Caco-2 (cell line): ENCODE measurements around the gene CEACAM19. TPM values are rescaled to one million over a fixed set of nuclear protein-coding genes. Genes with fewer than 3 reads are reported as not detected.

Experiments used
- BruUV-seq: library from RNA; stranded (reverse); fragments of 400-500 nt; replicated peaks from 2 replicates; lab custom pipeline; 2021; lab: Mats Ljungman, UMichigan
- CTCF ChIA-PET: fragments of 300-600 bp; sonication (Branson Sonifier 250); formaldehyde crosslinking; loops from one replicate; lab custom pipeline; 2022; ENCODE audit warnings: antibody characterized with exemption; lab: Charles Lee
- POLR2A ChIA-PET: fragments of 300-600 bp; sonication (Branson Sonifier 250); formaldehyde crosslinking; loops from one replicate; lab custom pipeline; 2022; ENCODE audit warnings: antibody characterized with exemption; lab: Charles Lee
- DNase-seq, 2 experiments: peaks; one replicate each; pipeline versions ENCODE4 v3.0.0 to v3.0.0-alpha.2; 2020 to 2022
- H3K27me3 ChIP-seq: replicated peaks from 2 replicates; pipeline ENCODE4 v1.6.0; 2011; ENCODE audit warnings: low read length; ENCODE audit not compliant: control insufficient read depth, insufficient read depth
- H3K36me3 ChIP-seq: 2 replicates; pipeline ENCODE4 v1.5.1; 2011; ENCODE audit warnings: low read length; ENCODE audit not compliant: control insufficient read depth, insufficient read depth
- H3K4me1 ChIP-seq: fragments of 250-450 bp; sonication (Bioruptor Pico); 2 replicates; pipeline ENCODE4 v1.5.1; 2020; ENCODE audit warnings: mild to moderate bottlenecking
- H3K4me3 ChIP-seq: 2 replicates; pipeline ENCODE4 v1.5.1; 2011; ENCODE audit warnings: low read depth, mild to moderate bottlenecking, control low read depth, low read length
- H3K9me3 ChIP-seq: fragments of 250-450 bp; sonication (Bioruptor Pico); 2 replicates; pipeline ENCODE4 v1.5.1; 2020; ENCODE audit warnings: mild to moderate bottlenecking, moderate library complexity
- H3K27ac Mint-ChIP-seq: one replicate; pipeline ENCODE4 v1.8.0; 2022; ENCODE audit warnings: mixed read lengths; ENCODE audit not compliant: unreplicated experiment
- H3K27me3 Mint-ChIP-seq: one replicate; pipeline ENCODE4 v1.8.0; 2022; ENCODE audit warnings: mixed read lengths; ENCODE audit not compliant: insufficient read depth, unreplicated experiment
- H3K36me3 Mint-ChIP-seq: one replicate; pipeline ENCODE4 v1.8.0; 2022; ENCODE audit warnings: mild to moderate bottlenecking, mixed read lengths; ENCODE audit not compliant: insufficient read depth, unreplicated experiment
- H3K4me1 Mint-ChIP-seq: one replicate; pipeline ENCODE4 v1.8.0; 2022; ENCODE audit warnings: low read depth, mixed read lengths; ENCODE audit not compliant: unreplicated experiment
- H3K4me3 Mint-ChIP-seq: one replicate; pipeline ENCODE4 v1.8.0; 2022; ENCODE audit warnings: mild to moderate bottlenecking, moderate library complexity, mixed read lengths; ENCODE audit not compliant: unreplicated experiment
- H3K9me3 Mint-ChIP-seq: one replicate; pipeline ENCODE4 v1.8.0; 2022; ENCODE audit warnings: mixed read lengths; ENCODE audit not compliant: unreplicated experiment
- intact Hi-C: fragments of 100-400 bp; cut with micrococcal nuclease; formaldehyde crosslinking; loops from one replicate; pipeline ENCODE4 v1.10.0; 2022; ENCODE audit not compliant: unreplicated experiment
- total RNA-seq: library from RNA; stranded (reverse); gene quantifications from 2 replicates; pipeline ENCODE4 v1.2.3, GENCODE V29; 2022
- TF ChIP-seq, protein P1 (sequence below), 2 experiments: fragments of 200-600 bp in 1 of 2; IDR thresholded peaks; 1 replicate in 1 of 2; 2 replicates in 1 of 2; pipeline versions ENCODE4 v1.5.1 to v1.8.0; 2011 to 2022; ENCODE audit warnings: antibody characterized with exemption in 1 of 2, control low read depth in 1 of 2, inconsistent platforms in 1 of 2, low read depth in 1 of 2, low read length in 1 of 2, mild to moderate bottlenecking in 1 of 2, moderate library complexity in 1 of 2; ENCODE audit not compliant: insufficient read depth in 1 of 2, severe bottlenecking in 1 of 2, unreplicated experiment in 1 of 2

The CEACAM19 gene
- total RNA-seq, 1 experiment from 2014 or later: 2.9 TPM

DNA sequence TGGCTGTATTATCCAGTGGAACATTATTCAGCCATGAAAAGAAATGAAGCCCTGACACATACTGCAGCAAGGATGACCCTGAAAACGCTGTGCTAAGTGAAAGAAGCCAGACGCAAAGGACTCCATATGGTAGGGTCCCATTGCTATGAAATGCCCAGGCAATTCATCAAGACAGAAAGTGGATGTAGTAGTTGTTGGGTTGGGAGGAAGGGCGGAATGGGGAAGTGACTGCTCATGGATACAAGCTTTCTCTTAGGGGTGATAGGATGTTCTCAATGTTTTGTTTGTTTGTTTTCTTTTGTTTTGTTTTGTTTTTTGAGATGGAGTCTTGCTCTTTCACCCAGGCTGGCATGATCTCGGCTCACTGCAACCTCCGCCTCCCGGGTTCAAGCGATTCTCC lies 16.6 kb downstream of the CEACAM19 start:
- ChIA-PET CTCF (interaction anchor here (0.6 to 5.7 kb wide), 2 partner anchors 61 to 83 kb away, joined by 3 to 46 read pairs; no protein-coding TSS in a partner anchor), POLR2A (no interaction called here)
- Mint-ChIP-seq H3K4me3 (no peak overlapping the region), H3K36me3 (no peaks in the 10 kb centered on the region), H3K4me1 (peaks cover 23% of the 10 kb centered on the region), H3K27me3 (no peaks in the 10 kb centered on the region), H3K27ac (no peak overlapping the region), H3K9me3 (no peaks in the 10 kb centered on the region)
- H3K27me3 ChIP-seq: no peaks in the 10 kb centered on the region
- intact Hi-C loops: no loop called here
- H3K4me3 ChIP-seq: no peak overlapping the region
- peaks cover 23% of the 10 kb centered on the region for H3K4me1 ChIP-seq
- TF ChIP-seq, protein P1, sequence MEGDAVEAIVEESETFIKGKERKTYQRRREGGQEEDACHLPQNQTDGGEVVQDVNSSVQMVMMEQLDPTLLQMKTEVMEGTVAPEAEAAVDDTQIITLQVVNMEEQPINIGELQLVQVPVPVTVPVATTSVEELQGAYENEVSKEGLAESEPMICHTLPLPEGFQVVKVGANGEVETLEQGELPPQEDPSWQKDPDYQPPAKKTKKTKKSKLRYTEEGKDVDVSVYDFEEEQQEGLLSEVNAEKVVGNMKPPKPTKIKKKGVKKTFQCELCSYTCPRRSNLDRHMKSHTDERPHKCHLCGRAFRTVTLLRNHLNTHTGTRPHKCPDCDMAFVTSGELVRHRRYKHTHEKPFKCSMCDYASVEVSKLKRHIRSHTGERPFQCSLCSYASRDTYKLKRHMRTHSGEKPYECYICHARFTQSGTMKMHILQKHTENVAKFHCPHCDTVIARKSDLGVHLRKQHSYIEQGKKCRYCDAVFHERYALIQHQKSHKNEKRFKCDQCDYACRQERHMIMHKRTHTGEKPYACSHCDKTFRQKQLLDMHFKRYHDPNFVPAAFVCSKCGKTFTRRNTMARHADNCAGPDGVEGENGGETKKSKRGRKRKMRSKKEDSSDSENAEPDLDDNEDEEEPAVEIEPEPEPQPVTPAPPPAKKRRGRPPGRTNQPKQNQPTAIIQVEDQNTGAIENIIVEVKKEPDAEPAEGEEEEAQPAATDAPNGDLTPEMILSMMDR (IDR thresholded peaks at IDR 0.05; ENCODE audit: insufficient read depth in 1 of 2, low read depth in 1 of 2, low read length in 1 of 2, severe bottlenecking in 1 of 2, unreplicated experiment in 1 of 2): no peak
- no peaks in the 10 kb centered on the region for H3K9me3 ChIP-seq
- H3K36me3 ChIP-seq: no peaks in the 10 kb centered on the region; the same call in 1 of the 2 replicates
- no TSS peak for BruUV-seq
- DNase-seq: no peak

GRCh38 chr19:44689290-44690130 lies 18.2 kb downstream of the CEACAM19 start:
- peaks cover 3% of the 10 kb centered on the region for H3K36me3 Mint-ChIP-seq
- H3K27me3 ChIP-seq: no peaks in the 10 kb centered on the region
- peak overlapping the region; percentile 7 for H3K4me3 Mint-ChIP-seq
- H3K4me1 Mint-ChIP-seq: peaks cover 27% of the 10 kb centered on the region
- peak overlapping the region; percentile 5 for H3K27ac Mint-ChIP-seq
- DNase-seq: peak; percentile 85 to 89
- TF ChIP-seq, protein P1 (IDR thresholded peaks at IDR 0.05; ENCODE audit: insufficient read depth in 1 of 2, low read depth in 1 of 2, low read length in 1 of 2, severe bottlenecking in 1 of 2, unreplicated experiment in 1 of 2): peak; percentile 97 to 99
- H3K4me1 ChIP-seq: peaks cover 33% of the 10 kb centered on the region
- intact Hi-C loops: loop anchor here (1.0 to 10.0 kb wide), 3 partner anchors 35 to 155 kb away; partner anchors contain the start of gene NECTIN2
- ChIA-PET CTCF (interaction anchor here (0.6 to 5.7 kb wide), 12 partner anchors 28 to 190 kb away, joined by 3 to 46 read pairs (median 6); partner anchors contain the start of genes CBLC and NECTIN2), POLR2A (interaction anchor here (0.6 to 0.9 kb wide), 2 partner anchors 81 to 156 kb away, joined by 3 to 6 read pairs; no protein-coding TSS in a partner anchor)
- no TSS peak for BruUV-seq
- H3K9me3 ChIP-seq: peaks cover 3% of the 10 kb centered on the region; the same call in 1 of the 2 replicates
- H3K27me3 Mint-ChIP-seq: no peaks in the 10 kb centered on the region
- no peaks in the 10 kb centered on the region for H3K9me3 Mint-ChIP-seq
- H3K36me3 ChIP-seq: no peaks in the 10 kb centered on the region; the same call in 1 of the 2 replicates
- H3K4me3 ChIP-seq: no peak overlapping the region

DNA sequence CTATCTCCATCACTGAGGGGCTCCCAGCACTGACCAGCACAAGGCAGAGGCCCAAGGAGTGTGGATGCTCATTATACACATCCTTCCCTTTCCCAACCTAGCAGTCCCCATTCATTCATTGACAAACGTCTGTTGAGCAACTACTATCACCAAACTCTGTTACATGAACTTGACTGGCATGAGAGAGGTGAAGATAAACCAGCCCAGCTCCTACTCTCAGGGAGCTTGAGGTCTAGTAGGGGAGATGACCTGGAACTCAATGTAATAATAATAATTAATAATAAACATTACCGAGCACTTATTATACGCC lies 18.8 kb downstream of the CEACAM19 start:
- Histone ChIP-seq H3K4me3 (no peak overlapping the region), H3K9me3 (peaks cover 4% of the 10 kb centered on the region; the same call in 1 of the 2 replicates), H3K27me3 (no peaks in the 10 kb centered on the region), H3K4me1 (peaks cover 39% of the 10 kb centered on the region), H3K36me3 (no peaks in the 10 kb centered on the region; the same call in 1 of the 2 replicates)
- BruUV-seq: no TSS peak
- ChIA-PET CTCF (interaction anchor here (0.6 to 5.7 kb wide), 6 partner anchors 35 to 119 kb away, joined by 5 to 46 read pairs (median 10); no protein-coding TSS in a partner anchor), POLR2A (interaction anchor here (0.6 to 0.9 kb wide), 2 partner anchors 81 to 156 kb away, joined by 3 to 6 read pairs; no protein-coding TSS in a partner anchor)
- intact Hi-C loops: loop anchor here (10.0 kb wide), 1 partner anchor 155 kb away; the partner anchor contains the start of gene NECTIN2
- H3K36me3 Mint-ChIP-seq: peaks cover 9% of the 10 kb centered on the region
- H3K4me3 Mint-ChIP-seq: no peak overlapping the region
- no peaks in the 10 kb centered on the region for H3K27me3 Mint-ChIP-seq
- peaks cover 26% of the 10 kb centered on the region for H3K4me1 Mint-ChIP-seq
- peak overlapping the region; percentile 5 for H3K27ac Mint-ChIP-seq
- no peaks in the 10 kb centered on the region for H3K9me3 Mint-ChIP-seq
- TF ChIP-seq, protein P1 (IDR thresholded peaks at IDR 0.05; ENCODE audit: insufficient read depth in 1 of 2, low read depth in 1 of 2, low read length in 1 of 2, severe bottlenecking in 1 of 2, unreplicated experiment in 1 of 2): no peak
- no peak for DNase-seq
